Endodermal cell (in vitro differentiated cells): ENCODE results near the gene MCTP2. TPM values are rescaled to one million over a fixed set of nuclear protein-coding genes. Genes with fewer than 3 reads are reported as not detected.

Experiments
- DNase-seq: peaks from one replicate; pipeline ENCODE4 v3.0.0-alpha.2; 2017
- H3K27ac ChIP-seq: 2 replicates; pipeline ENCODE4 v1.5.1; 2013; ENCODE audit warnings: mild to moderate bottlenecking, low read depth, low read length, moderate library complexity
- H3K27me3 ChIP-seq: 2 replicates; pipeline ENCODE4 v1.6.1; 2013; ENCODE audit warnings: mild to moderate bottlenecking, low read length, moderate library complexity; ENCODE audit not compliant: insufficient read depth, control insufficient read depth, poor library complexity, severe bottlenecking
- H3K36me3 ChIP-seq: 2 replicates; pipeline ENCODE4 v1.7.0; 2013; ENCODE audit warnings: mild to moderate bottlenecking, low read length, moderate library complexity; ENCODE audit not compliant: control insufficient read depth, insufficient read depth
- H3K4me1 ChIP-seq: one replicate; pipeline ENCODE4 v1.7.0; 2013; ENCODE audit warnings: low read length; ENCODE audit not compliant: control insufficient read depth, insufficient read depth
- H3K4me3 ChIP-seq: 2 replicates; pipeline ENCODE4 v1.5.1; 2013; ENCODE audit warnings: mild to moderate bottlenecking, low read length, moderate library complexity
- H3K9ac ChIP-seq: 2 replicates; pipeline ENCODE4 v1.6.1; 2013; ENCODE audit warnings: mild to moderate bottlenecking, low read length, moderate library complexity; ENCODE audit not compliant: poor library complexity, severe bottlenecking; ENCODE audit errors: extremely low read depth
- H3K9me3 ChIP-seq: 2 replicates; pipeline ENCODE4 v1.6.1; 2013; ENCODE audit warnings: mild to moderate bottlenecking, low read length, moderate library complexity; ENCODE audit not compliant: control insufficient read depth
- H3K27ac Mint-ChIP-seq: 2 replicates; pipeline ENCODE4 v1.8.0; 2020; ENCODE audit warnings: mixed read lengths
- H3K27me3 Mint-ChIP-seq: 2 replicates; pipeline ENCODE4 v1.8.0; 2021; ENCODE audit warnings: mild to moderate bottlenecking, mixed read lengths; ENCODE audit not compliant: insufficient read depth
- H3K36me3 Mint-ChIP-seq: 2 replicates; pipeline ENCODE4 v1.8.0; 2020; ENCODE audit warnings: low read depth, mixed read lengths
- H3K4me1 Mint-ChIP-seq: 2 replicates; pipeline ENCODE4 v1.8.0; 2020; ENCODE audit warnings: mixed read lengths
- H3K4me3 Mint-ChIP-seq: 2 replicates; pipeline ENCODE4 v1.8.0; 2020; ENCODE audit warnings: mild to moderate bottlenecking, moderate library complexity, mixed read lengths
- H3K9me3 Mint-ChIP-seq: 2 replicates; pipeline ENCODE4 v1.8.0; 2020; ENCODE audit warnings: mild to moderate bottlenecking, mixed read lengths
- WGBS, 2 experiments: methylation state at CpG; one replicate each; pipeline versions ENCODE4 v1.1.5 to v1.1.7; 2013; ENCODE audit warnings: missing lambda C conversion rate in 2 of 2, mixed read lengths in 1 of 2; ENCODE audit not compliant: insufficient coverage in 1 of 2, insufficient read length in 1 of 2; 5-methylcytosine and 5-hydroxymethylcytosine counted together
- total RNA-seq, 2 donors: library from RNA; stranded (reverse); fragmentation: NEBNext Ultra II Directional in 1 of 2; extraction: Animal tissue kit (Norgen Biotek cat#: 25700) in 1 of 2; gene quantifications; 2 replicates in 1 of 2; 3 replicates in 1 of 2; pipeline ENCODE4 v1.2.1, GENCODE V29; 2021
- TF ChIP-seq, protein P1 (sequence below): fragments of 200-600 bp; sonication (generic); conservative IDR thresholded peaks from 2 replicates; pipeline ENCODE4 v1.5.0; 2021; ENCODE audit warnings: antibody characterized with exemption, mild to moderate bottlenecking

The MCTP2 gene
- total RNA-seq, 2 donors from 2014 or later, result 9.2 to 12.1 TPM

DNA sequence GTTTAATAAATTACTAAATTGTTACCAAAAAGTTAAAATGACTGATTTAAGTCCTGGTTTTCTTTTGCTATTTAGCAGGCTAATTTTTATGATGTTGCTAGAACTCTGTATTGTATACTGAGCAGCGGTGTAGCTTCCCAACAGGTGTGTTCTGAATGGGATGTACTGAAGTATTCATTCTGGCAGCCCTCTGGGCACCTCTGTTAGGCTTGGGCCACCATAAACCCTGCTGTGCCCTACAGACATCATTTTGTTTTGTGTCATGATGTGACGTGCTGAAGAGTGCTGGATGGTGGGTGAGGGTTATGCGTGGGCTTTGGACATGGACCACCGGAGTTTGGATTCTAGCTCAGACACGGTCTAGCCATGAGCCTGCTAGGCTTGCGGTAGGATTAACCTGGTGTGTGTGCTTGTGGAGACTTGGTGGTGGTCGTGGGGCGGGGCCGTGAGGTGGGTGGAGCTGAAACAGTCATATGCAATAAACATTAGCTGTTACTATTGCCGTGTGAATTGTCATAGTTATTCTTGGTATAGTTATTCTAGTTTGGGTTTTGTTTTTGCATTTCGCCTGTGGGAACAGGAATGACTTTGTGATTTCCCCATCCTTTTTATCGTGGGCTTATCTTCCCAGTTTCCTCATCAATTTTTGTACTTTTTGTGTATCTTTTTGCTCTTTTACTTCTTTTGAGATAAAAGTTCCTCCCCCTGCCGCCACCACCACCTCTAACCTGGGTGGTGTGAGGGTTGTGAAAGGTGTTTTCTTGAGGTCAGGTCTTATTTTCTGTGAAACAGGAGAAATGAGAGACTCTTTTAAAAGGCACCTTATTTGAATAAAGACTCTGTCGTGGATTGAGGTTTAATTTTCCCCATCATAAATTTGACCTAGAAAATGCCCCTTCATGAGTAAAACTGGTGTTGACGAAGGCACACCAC lies 93.7 kb downstream of the MCTP2 start:
- no peaks in the 10 kb centered on the region for H3K9me3 ChIP-seq
- H3K4me3 Mint-ChIP-seq, result no peak overlapping the region
- no peak overlapping the region for H3K27ac ChIP-seq
- H3K4me3 ChIP-seq, result no peak overlapping the region
- no peaks in the 10 kb centered on the region for H3K36me3 ChIP-seq
- H3K27me3 Mint-ChIP-seq, result no peaks in the 10 kb centered on the region
- no peaks in the 10 kb centered on the region for H3K27me3 ChIP-seq
- H3K27ac Mint-ChIP-seq, result no peak overlapping the region
- TF ChIP-seq, protein P1, sequence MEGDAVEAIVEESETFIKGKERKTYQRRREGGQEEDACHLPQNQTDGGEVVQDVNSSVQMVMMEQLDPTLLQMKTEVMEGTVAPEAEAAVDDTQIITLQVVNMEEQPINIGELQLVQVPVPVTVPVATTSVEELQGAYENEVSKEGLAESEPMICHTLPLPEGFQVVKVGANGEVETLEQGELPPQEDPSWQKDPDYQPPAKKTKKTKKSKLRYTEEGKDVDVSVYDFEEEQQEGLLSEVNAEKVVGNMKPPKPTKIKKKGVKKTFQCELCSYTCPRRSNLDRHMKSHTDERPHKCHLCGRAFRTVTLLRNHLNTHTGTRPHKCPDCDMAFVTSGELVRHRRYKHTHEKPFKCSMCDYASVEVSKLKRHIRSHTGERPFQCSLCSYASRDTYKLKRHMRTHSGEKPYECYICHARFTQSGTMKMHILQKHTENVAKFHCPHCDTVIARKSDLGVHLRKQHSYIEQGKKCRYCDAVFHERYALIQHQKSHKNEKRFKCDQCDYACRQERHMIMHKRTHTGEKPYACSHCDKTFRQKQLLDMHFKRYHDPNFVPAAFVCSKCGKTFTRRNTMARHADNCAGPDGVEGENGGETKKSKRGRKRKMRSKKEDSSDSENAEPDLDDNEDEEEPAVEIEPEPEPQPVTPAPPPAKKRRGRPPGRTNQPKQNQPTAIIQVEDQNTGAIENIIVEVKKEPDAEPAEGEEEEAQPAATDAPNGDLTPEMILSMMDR, result no peak
- 91% methylated on average over 13 of the region's 15 CpGs; no CpG with 5 or more reads in 1 of the 2 experiments for WGBS, 2 experiments
- DNase-seq, result no peak
- H3K9me3 Mint-ChIP-seq, result no peaks in the 10 kb centered on the region
- no peak overlapping the region for H3K9ac ChIP-seq
- peaks cover 6% of the 10 kb centered on the region for H3K4me1 ChIP-seq
- H3K4me1 Mint-ChIP-seq, result peaks cover 22% of the 10 kb centered on the region
- peaks cover 5% of the 10 kb centered on the region for H3K36me3 Mint-ChIP-seq

DNA sequence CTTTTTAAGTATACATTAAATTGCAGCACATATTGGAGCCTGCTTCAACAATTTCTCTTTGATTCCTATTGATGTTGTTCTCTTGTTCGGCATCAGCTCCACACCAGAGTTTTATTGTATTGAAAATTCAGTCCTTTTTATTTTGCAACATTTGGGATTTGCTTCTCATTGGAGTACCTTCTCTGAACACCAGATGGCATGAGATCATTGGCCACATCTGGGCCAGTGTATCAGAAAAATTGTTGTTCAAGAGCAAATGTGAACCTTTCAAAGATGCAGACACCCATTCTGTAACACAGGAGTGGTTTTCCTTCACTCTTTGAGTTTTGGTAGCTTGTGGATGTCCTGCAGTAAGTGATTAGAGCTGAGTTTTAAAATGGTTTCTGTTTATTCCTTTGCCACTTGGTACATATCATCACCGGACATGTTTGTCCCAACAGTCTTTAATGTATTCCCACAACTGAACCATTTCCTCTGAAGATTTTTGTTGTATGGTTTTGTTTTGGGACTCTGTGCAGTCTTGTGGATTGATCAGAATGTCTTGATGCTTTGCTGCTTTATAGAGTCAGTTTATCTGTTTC lies 96.1 kb downstream of the MCTP2 start:
- H3K9me3 ChIP-seq, result no peaks in the 10 kb centered on the region
- H3K27ac ChIP-seq, result no peak overlapping the region
- H3K4me1 Mint-ChIP-seq, result peaks cover 20% of the 10 kb centered on the region
- no peaks in the 10 kb centered on the region for H3K27me3 Mint-ChIP-seq
- no peak overlapping the region for H3K27ac Mint-ChIP-seq
- H3K4me3 ChIP-seq, result no peak overlapping the region
- H3K27me3 ChIP-seq, result no peaks in the 10 kb centered on the region
- WGBS, 2 experiments, result 67 to 80% methylated on average over 1 of the region's 2 CpGs
- peaks cover 6% of the 10 kb centered on the region for H3K4me1 ChIP-seq
- no peaks in the 10 kb centered on the region for H3K36me3 Mint-ChIP-seq
- no peak overlapping the region for H3K9ac ChIP-seq
- TF ChIP-seq, protein P1, result peak; percentile 82
- H3K9me3 Mint-ChIP-seq, result no peaks in the 10 kb centered on the region
- no peak for DNase-seq
- H3K4me3 Mint-ChIP-seq, result no peak overlapping the region
- H3K36me3 ChIP-seq, result no peaks in the 10 kb centered on the region

DNA sequence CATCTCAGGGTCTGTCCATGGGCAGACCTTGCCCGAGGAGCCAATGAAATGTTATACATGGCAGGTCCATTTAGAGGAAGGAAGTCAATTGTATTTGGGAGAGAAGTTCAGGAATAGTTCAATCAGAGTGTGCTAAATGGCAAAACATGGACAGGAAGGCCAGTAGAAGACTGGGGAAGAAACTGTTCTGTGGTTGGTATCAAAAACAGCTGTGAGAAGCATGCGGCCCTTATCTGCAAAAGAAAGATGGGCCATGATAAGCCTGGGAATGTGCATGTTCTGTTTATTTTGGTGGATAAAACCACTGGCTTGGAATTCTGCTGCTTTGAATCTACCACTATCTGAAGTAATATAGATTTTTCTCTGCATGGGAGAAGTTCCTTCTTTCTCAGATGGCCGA lies 100.4 kb downstream of the MCTP2 start:
- H3K36me3 ChIP-seq, result no peaks in the 10 kb centered on the region
- TF ChIP-seq, protein P1, result no peak
- H3K9me3 Mint-ChIP-seq, result no peaks in the 10 kb centered on the region
- no peaks in the 10 kb centered on the region for H3K27me3 Mint-ChIP-seq
- no peaks in the 10 kb centered on the region for H3K9me3 ChIP-seq
- H3K4me3 Mint-ChIP-seq, result no peak overlapping the region
- H3K4me1 ChIP-seq, result peaks cover 3% of the 10 kb centered on the region
- H3K36me3 Mint-ChIP-seq, result no peaks in the 10 kb centered on the region
- no peaks in the 10 kb centered on the region for H3K27me3 ChIP-seq
- peaks cover 3% of the 10 kb centered on the region for H3K4me1 Mint-ChIP-seq
- no peak overlapping the region for H3K27ac Mint-ChIP-seq
- DNase-seq, result no peak
- H3K4me3 ChIP-seq, result no peak overlapping the region
- 90 to 94% methylated on average over 3 of the region's 3 CpGs for WGBS, 2 experiments
- no peak overlapping the region for H3K9ac ChIP-seq
- no peak overlapping the region for H3K27ac ChIP-seq
